ENCODE data around the gene ITGA8.
"Not testable (repeated sequence)": the region's sequence is repeated elsewhere in the genome, so short reads cannot be mapped to it uniquely, and the experiment has no call there.

ITGA8 gene

DNA sequence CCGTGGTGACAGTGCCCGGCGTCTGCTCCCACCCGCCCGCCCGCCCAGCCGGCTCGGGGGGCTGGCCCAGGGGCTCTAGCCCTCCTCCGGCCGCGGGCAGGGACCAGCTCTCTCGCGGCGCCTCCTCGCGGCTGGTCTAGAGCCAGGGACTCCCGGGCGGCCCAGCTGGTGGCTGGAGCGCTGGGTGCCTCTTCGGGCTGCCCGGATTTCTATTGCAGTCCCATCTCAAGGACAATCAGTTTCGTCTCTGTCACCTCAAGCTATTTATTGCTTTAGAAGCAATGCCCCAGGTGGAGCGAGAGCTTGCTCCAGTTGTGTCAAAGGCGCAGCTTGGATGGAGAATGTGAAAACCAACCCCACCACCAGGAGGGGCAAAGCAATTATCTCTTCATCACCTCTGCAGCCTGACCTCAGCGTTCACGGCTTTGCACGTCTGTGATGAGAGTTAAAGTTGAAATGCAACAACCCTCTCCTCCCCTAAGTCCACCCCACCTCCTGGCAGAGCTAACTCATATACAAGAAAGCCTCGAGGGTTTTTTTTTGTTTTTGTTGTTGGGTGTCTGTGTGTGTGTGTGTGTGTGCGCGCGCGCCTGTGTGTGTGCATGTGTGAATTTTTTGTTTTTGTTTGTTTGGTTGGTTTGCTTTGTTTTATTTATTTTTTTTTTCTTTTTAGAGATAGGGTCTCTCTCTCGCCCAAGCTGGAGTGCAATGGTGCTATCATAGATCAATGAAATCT, at the start of gene ITGA8:
TSS of gene ITGA8 (minus strand) at position 24 of the 736 bp plus-strand sequence. CDS start 151 bp downstream, outside the sequence.
- DNase-seq: no peak

DNA sequence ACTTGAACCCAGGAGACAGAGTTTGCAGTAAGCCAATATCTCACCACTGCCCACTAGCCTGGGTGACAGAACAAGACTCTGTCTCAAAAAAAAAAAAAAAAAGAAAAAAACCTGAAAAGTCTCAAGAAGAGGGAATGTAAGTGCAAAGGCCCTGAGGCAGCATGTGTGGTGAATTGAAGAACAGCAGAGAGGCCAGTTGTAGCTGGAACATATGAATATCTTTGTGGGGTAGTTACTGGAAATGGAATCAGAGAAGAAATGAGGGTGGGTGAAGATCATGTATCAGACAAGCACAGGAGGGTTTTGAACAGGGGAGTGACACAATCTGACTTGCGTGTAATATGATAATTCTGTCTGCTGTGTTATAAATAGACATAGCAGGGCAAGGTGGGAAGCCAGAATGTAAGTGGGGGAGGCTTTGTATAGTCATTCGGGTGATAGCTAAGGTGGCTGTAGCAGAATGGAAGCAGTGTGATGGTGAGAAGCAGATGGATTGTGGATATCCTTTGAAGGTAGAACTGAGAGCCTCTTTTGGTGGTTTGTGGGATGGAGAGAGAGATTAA, 45.3 kb upstream of the ITGA8 start:
- no peak for DNase-seq

DNA sequence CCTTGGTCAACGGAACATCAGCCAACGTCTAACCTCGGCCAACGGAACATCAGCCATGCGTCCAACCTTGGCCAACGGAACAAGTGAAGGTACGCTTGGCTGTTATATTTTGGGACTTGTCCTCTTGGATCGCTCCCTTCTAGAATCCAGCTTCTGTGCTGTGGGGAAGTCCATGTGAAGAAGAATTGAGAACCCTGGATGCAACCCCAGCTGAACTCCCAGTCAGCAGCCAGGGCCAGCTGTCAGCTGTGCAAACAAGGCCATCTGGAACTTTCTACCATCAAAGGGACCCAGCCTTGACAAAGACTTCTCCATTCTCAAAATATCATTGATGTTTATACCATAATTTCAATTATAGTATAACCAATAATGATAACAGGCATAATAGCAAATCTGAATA, 43.3 kb upstream of the ITGA8 start:
- no peak for DNase-seq

DNA sequence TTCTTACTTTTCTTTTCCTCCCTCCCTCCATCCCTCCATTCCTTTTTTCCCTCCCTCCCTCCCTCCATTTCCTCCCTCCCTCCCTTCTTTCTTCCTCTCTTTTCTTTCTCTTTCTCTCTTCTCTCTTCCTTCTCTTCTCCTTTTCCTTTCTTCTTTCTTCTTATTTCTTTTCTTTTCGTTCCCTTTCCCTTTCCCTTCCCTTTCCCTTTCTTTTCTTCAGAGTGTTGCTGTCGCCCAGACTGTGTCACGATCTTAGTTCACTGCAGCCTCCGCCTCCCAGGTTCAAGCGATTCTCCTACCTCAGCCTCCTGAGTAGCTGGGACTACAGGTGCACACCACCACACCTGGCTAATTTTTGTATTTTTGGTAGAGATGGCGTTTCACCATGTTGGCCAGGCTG, 42.5 kb upstream of the ITGA8 start:
- DNase-seq: not testable (repeated sequence)

DNA sequence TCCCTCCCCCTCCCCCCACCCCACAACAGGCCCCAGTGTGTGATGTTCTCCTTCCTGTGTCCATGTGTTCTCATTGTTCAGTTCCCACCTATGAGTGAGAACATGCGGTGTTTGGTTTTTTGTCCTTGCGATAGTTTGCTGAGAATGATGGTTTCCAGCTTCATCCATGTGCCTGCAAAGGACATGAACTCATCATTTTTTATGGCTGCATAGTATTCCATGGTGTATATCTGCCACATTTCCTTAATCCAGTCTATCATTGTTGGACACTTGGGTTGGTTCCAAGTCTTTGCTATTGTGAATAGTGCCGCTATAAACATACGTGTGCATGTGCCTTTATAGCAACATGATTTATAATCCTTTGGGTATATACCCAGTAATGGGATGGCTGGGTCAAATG, 41.5 kb upstream of the ITGA8 start:
- not testable (repeated sequence) for DNase-seq

DNA sequence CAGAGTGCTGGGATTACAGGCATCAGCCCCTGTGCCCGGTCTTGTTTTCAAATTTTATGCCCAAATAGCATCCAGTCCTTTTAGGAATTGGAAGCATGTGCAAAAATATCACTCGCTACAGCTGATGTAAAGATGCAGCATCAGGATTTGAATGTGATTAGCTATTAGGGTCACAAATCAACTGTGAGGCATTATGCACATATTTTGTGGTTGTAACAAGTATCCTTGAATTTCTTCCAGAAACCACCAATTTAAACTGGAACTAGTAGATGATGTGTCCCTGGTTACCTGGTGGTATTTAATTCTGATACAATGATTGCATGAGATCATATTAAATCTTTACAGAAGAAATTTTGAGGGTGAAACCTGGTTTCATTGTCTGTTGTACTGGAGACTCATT, 41.0 kb upstream of the ITGA8 start:
- no peak for DNase-seq

DNA sequence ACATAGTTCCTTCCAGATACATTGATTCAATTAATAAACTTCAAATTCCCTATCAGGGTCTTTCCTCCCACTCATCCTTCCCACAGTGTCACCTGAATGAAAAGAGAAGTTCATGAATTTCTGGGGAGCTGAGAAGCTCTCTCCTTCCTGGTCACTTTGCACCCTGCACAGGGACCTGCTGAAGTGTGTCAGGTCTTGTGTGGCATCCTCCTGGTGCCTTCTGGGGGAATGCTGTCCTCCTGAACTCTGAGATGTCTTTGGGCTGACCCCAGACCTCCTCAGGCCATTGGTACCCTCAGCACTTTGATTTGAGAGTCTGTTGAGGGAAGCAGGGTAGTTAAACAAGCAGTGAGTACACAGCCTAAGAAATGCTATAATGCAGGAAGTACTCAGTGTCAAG, 39.5 kb upstream of the ITGA8 start:
- DNase-seq: no peak

DNA sequence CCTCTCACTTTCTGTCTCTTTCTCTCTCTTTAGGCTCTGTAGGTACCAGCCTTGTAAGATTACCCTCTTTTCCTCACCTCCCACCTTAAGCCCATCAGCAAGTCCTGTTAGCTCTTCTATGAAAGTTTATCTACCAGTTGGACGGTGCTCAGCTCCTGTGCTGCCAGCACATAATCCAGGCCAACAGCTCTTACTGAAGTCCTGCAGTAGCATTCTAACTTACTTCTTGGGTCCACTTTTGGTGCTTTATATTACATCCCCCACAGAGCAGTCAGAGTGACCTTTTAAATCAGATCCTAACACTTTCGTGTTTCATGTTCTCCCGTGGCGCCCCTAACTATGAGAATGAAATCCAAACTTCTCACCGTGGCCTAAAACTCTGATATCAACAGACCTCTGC, 38.9 kb upstream of the ITGA8 start:
- no peak for DNase-seq

DNA sequence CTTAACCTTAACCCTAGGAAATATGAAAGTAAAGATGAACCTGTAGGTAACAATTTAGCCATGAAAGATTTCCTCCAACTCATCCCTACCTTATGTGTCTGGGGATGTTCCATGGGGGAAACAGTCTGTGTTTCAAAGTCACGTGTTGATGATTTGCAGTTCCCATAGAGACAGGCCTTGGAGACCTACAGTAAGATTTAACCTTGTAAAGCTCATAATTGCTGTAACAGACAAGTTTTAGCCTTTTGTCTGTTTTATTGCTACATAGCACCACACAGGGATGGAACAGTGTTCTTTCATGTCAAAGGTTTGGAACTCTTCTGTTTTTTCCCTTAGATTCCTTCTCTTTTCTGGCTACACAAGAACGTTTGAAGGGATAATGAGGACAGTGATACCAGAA, 35.2 kb upstream of the ITGA8 start:
- no peak for DNase-seq

DNA sequence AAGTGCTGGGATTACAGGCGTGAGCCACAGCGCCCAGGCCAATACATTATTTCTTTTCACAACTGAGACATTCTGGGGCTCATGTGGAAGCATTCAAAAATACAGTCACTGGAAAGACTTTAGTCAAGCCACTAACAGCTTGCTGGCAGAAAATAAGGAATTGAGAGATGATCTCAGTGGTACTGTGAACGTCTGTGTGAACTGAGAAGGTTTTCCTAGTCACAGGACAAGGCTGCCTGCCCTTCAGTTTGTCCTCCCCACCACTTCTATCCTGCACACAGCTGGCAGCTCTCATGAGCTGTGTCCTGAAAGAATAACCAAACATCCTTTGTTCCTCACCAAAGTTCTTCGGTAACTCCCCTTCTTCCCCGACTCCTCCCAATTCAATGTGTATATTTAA, 31.3 kb upstream of the ITGA8 start:
- DNase-seq: no peak

DNA sequence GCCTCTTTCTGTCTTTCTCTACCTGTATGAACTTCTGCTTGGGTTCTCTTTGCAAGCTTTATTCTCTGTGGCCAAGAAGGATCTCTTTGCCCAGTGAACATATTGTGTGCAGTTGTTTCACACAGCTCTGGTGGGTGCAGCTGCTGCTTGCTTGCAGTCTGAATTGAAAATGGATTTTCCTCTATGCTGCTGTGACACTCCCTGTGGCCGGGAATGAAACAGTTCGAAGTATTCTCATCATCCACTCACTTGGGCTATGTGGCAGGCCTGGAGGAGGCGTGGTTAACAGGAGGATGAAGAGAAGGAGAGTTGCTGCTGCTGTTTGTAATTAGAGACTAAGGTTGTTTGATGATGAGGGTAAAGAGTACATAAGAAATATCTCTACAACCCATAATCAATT, 28.4 kb upstream of the ITGA8 start:
- DNase-seq: no peak

DNA sequence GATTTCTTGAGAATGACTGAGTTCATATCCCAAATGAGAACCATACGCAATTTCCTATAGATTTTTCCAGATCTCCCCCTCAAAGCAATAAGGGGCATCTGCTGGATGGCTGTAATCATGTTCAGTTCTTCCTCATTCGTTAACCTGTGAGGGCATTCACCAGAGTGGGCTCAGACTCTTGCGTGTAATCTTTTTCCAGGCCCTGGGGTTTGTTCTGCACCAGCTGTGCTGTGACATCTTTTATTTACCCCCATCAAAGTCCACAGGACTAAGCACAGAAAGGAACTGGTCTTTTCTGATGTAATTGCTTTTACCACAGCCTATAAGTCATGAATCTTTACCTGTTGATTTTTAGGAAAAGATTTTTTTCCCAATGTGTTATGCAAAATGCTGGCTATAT, 27.9 kb upstream of the ITGA8 start:
- DNase-seq: no peak

DNA sequence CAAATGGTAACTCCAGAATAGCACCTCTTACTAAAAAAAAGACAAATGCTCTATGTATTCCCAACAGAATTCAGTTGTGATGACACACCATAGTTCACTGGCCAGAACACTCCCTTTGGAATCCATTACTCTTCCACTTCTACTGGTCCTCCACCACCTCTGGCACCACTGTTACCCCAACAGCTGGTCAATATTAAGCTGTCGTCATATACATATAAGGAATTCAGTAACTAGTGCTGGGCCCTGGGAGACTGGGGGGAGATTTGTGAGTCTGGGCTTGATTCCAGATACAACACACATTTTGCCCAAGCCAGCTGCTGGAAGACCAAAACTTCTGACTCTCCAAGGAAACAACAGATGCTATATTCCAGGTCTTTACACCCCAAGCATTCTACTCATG, 26.0 kb upstream of the ITGA8 start:
- DNase-seq: no peak

DNA sequence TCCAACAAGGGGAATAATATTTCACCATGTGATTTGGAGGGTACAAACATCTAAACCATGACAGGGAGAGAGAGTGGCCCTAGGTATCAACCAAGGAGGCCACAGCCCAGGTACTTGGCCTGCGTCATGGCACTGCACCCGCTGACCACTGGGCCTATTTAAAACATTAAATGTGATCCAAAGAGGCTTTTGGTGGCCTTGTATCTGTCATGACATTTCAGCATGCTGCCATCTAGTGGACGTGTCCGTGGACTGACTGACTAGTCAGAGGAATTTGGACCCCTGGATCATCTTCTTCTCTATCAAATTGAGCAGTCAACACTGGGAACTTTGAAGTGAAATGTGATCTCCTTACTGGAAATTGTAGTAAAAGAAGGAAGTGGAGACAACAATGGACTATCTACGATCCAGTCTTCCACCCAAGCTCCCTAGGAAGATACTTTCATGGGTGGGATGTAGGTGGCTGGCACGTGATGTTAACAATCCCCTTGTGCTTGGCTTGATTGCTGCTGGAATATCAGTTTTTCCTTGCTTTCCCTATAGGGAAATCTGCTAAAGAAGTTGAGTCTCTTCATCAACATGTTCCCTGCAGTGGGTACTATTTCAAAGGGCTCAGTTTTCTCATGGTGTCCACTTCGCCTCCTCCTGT, 24.6 kb upstream of the ITGA8 start:
- no peak for DNase-seq

DNA sequence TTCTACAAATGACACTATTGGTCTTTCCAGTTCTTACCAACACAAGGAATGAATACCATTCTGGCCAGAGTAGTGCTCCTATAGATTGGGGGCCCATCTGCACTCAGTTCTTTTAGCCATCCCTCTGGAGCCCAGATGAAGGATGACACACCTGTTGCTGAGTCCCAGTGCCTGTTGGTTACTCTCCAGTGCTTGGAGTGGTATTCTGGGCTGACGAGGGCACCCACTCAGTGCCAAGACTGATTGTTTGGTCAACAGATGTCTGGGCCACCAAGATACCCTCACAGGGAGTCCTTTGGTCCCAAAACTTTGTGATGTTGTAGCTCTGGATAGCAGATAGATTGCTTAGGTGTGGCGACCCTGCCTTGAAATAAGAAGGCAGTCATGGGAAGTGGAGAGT, 23.7 kb upstream of the ITGA8 start:
- DNase-seq: no peak

DNA sequence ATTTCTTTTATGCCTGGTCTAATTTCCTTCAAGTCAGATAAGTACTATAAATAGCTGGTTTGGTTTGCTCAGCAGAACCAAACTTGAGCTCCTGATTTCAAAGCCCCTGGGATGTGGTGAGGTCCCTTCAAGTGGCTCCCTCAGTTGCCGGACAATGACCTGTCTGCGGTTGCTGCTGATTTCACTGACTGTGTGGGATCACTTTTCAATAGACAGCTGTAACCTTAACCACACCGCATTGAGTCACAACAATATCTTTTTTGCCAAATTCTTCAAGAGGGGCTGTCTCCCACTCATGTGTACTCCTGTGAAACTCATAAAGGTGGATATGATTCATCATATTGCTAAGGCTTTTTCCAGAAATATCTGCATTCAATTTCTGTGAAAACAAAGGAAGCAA, 23.1 kb upstream of the ITGA8 start:
- DNase-seq: no peak

DNA sequence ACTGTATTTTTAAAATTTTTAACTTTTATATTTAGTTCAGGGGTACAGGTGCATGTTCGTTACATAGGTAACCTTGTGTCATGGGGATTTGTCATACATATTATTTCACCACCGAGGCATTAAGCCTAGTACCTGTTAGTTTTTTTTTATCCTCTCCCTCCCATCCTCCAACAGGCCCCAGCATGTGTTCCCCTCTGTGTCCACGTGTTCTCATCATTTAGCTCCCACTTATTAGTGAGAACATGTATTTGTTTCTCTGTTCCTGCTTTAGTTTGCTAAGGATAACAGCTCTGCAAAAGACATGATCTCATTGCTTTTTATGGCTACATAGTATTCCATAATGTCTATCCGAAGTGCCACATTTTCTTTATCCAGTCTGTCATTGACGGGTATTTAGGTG, 22.4 kb upstream of the ITGA8 start:
- no peak for DNase-seq

DNA sequence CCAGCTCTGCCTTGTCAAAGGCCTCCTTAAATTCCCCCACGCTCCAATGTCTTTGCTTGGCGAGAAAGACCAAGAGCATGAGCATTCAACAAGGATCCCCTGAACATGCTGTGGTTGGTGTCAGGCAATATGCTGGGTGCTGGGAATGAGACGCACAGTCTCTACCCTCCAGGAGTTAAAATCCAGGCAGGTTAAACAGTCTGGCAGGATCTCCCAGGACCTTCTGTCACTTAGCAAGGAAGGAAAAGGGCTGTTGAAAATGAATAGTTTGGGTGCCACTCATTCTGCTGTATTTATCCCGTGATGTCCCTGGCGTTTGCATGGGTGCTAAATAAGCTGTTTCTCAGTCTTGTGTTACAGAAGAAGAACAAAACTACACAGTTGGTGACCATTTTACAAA, 21.9 kb upstream of the ITGA8 start:
- no peak for DNase-seq

DNA sequence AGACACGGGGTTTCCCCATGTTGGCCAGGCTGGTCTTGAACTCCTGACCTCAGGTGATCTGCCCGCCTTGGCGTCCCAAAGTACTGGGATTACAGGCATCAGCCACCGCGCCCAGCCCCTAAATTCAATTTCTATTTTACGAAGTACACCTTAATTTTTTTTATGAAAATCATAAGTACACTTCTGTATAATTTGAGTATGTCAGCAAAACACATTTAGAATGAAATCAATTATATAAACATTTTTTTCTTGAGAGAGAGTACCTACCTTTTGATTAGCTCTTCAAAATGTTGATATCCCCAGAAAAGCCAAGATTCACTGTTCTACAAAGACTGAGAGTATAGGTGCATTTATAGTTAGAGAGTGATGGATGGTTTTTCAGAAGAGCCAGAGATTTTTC, 20.5 kb upstream of the ITGA8 start:
- DNase-seq: no peak

DNA sequence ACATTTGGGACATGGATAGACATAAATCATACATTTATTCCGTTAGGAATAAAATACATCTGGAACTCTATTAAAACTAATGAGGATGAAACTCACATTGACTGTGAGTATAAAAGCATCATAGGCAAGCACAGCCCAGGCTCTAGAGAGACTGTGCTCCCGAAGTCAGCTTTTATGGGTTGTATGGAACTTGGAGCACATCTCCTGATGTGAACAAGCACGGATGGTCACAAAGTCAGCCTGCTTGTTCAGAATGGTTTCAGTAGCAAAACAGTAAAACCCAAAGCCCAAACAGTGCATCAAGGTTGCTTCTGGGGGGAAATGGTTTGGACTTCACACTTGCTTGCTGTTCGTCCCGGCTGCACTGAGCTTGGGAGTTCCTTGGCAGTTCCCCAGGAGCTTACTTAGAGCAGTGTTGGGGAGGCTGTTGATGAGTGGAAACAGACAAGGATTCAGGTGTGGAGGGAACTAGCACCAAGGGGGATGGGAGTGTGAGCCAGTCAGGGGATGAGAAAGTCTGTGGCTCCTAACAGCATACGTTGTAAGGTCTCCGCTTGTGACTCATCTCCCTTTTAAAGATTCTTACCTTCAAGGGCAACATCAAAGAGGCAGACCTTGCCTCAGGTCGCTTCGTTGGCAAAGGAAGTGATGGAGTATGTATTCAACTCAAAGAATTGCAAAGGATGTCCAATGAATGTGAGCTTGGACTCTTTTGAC, 19.7 kb upstream of the ITGA8 start:
- no peak for DNase-seq

DNA sequence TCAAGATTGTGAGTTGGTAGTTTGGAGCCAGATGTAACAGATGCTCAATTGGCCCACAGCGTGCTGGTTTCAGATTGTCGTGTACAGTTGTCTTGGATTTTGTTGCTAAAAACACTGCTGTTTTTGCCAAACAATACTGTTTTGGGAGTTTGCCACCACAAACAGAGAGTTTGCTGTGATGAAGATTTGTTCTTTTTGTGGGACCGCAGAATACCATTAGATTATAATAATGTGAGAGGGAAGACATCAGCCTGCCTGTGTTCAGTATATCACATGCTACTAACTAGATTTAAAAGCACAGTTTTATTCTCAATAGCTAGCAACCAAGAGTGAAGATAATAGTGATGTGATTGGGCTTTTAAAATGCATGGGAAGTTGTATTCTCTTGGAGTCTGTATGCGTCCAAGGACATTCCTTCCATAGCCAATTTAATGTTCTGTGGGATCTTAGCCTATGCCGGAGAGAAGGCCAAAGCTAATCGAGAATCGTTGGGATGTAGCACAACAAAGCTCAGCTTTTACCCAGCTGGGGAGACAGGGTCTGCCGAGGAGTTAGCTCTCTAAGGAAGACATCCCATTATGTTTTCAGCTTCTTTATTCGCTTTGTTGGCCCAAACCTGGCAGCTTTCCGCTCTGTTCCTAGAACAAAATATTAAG, 18.7 kb upstream of the ITGA8 start:
- DNase-seq: no peak

DNA sequence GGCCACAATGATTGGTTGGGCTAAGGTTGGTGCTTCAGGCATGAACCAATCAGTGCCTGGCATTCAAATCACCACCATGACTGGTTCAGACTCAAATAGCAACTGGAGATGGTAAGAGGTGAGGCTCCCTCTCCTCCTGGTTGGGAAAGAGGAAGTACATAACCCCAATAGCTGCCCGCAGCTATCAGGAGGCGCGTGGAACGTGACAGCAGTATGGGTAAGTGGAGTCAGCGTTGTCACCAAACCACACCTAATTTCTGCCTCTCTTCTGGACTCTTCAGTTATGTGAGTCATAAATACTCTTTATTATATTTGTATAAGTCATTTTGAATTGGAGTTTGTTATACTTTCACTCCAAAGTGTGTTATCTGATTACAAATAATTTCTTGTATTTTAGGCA, 17.9 kb upstream of the ITGA8 start:
- DNase-seq: no peak

DNA sequence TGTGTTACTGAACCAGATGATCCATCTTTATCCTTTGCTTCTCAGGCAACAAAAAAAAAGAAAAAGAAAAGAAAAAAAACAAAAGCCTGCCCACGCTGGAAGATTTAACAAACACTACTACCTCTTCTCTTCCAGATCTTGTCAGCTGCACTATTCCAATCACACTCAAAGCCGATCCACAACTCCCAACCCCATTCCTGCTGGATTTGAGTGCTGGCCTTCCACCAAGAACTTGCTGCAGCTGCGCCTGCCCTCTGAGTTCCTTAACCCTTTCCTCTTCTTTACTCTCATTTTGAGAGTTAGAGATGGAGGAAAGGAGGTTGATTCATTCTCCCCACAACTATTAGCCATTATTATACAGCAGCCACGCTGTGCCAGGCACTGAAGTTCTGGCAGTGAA, 16.0 kb upstream of the ITGA8 start:
- DNase-seq: no peak
